ENCODE results near the gene RBM12.

Gene RBM12

GRCh38 chr20:35660122-35660937 lies 4.4 kb downstream of the RBM12 start:
- no peak for DNase-seq (ENCODE audit: low spot score)
- FAIRE-seq, result no peak

DNA sequence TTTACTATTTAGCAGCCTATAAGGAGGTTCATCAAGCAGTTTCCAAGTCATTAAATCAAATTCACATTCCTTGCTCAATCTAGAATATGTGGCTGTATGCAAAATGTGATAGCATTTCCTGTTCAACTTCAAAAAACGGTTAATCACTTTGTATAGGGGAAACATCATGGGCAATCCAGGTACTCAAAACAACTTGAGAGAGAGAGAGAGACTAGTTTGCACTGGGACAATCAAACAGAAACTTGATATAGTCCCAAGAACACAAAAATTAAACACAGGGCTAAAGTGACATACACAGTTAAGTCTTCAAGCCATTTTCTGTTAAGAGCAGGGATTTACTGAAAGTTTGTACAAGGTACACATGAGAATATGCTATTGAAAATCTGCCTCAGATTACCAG lies 7.4 kb downstream of the RBM12 start:
- no peak for FAIRE-seq

DNA sequence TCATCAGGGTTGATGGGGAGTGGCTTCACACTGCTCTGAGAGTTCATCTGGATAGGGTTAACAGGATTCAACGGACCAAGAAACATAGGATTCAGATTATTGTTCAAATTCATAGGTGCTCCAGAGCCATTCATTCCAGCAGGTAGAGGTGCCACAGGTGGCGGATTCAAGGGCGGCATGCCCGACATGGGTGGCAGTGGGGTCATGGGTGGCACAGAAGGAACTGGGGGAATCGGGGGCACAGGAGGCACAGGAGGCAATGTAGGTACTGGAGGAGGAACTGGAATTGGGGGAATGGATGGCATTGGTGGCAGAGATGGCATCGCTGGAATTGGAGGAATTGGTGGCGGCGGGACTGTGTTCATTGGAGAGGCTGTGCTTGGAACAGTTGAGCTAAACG lies 10.3 kb downstream of the RBM12 start:
- no peak for FAIRE-seq
- no peak for DNase-seq (ENCODE audit: low spot score)

More for the DNA sequence above, 7.4 kb downstream of the RBM12 start:
- DNase-seq (ENCODE audit: low spot score), result no peak

- DNase-seq (ENCODE audit: low spot score), result no peak
- no peak for FAIRE-seq
These were observed 10.8 kb downstream of the RBM12 start for GRCh38 chr20:35653893-35654292.

GRCh38 chr20:35653430-35653734 lies 11.3 kb downstream of the RBM12 start:
- DNase-seq (ENCODE audit: low spot score) (no peak), FAIRE-seq (no peak)

GRCh38 chr20:35652641-35653429 lies 11.9 kb downstream of the RBM12 start:
- DNase-seq (ENCODE audit: low spot score), result no peak
- FAIRE-seq, result no peak

DNA sequence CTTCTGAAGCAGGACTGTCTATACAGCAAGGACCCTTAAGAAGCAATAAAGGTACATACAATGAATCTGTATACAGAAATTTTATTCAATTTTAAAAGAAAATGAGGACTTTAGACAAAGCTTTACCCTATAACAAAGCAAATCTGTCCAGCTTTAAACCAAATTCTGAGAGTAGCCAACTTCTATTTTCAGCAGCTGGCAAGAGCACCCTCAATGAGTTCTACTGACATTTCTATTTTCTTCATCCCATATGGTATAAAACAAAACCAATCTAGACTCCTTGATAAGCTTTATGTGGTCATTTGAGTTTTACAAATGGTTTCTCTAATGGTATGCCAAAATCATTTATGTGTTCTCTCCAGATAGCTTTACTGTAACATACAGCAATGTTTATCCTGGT lies 12.7 kb downstream of the RBM12 start:
- no peak for DNase-seq (ENCODE audit: low spot score)
- no peak for FAIRE-seq

DNA sequence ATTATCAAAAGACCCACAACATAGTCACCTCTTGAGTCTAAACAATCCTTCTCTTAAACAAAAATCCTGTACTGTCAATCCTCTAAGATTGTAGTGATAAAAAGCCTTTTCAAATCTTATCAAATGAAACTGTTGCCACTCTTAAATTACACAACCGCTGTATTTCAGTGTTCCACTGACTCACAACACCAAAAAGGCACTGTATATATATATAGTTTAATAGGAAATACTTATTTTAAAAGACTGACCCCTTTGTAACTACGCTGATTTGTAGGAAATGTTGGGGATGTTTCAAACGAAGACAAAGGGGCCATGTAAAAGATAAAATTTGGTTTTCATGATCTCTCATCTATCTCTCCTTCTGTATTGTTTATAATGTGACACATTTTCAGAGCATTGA lies 14.1 kb downstream of the RBM12 start:
- no peak for FAIRE-seq
- DNase-seq (ENCODE audit: low spot score), result no peak

- DNase-seq (ENCODE audit: low spot score), result no peak
- no peak for FAIRE-seq
These were observed 15.9 kb downstream of the RBM12 start for GRCh38 chr20:35648836-35649235.

- DNase-seq (ENCODE audit: low spot score), result no peak
- FAIRE-seq, result no peak
These were observed 19.9 kb downstream of the RBM12 start for GRCh38 chr20:35644806-35645205.

- no peak for FAIRE-seq
- no peak for DNase-seq (ENCODE audit: low spot score)
These were observed 21.7 kb downstream of the RBM12 start for GRCh38 chr20:35643045-35643444.

DNA sequence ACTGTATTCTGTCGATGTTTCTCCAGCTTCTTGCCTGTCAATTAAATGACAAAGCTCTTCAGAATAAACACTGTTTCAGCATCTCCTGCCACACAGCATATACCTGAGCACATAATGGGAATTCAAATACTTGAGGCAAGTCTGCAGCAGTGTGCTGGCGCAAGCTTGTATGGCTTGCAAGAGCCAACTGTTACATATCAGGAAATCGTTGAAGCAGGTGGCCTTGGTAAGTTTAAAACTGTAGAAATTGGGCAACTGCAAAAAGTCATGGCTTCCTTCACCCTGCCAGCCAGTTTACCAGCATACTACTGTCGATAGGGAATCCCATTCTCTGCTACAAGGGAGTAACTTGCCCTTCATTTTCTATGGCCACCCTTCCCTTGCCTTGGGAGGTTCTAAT lies 23.0 kb downstream of the RBM12 start:
- FAIRE-seq (no peak), DNase-seq (ENCODE audit: low spot score) (no peak)

DNA sequence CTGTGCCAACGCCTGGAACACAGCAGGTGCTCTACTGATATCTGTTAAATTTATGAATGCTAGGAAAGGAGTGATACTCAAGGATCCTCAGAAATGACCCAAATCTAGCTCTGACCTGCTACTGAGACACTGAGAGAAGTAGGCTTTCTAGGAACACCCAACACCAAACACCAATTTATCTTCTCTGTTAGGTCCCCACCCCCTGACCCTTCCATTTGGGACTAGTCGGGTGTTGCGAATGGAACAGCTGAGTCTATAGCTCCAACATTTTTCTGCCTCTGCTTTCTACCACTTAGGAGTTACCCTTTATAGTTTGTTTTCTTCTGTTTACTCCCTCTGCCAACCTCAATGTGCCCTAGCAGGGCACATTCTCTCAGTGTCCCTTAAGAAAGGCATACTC lies 24.0 kb downstream of the RBM12 start:
- FAIRE-seq (no peak), DNase-seq (ENCODE audit: low spot score) (no peak)

DNA sequence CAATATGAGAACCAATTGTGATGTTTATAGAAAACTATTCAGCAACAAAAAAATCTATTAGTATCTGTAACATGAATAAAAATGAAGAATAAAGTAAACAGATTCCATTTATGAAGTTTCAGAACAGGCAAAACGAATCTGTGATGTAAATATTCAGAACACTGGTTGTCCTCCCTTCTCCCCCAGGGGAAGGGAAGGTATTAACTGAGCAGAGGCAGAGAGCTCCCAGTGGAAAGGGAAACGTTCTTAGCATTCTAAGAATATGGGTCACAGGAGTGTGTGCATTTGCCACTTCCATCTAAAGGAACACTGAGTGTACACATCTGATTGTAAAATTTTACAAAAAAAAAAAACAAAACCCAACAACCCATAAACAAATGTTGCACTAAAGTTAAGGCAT lies 25.9 kb downstream of the RBM12 start:
- DNase-seq (ENCODE audit: low spot score) (no peak), FAIRE-seq (no peak)

DNA sequence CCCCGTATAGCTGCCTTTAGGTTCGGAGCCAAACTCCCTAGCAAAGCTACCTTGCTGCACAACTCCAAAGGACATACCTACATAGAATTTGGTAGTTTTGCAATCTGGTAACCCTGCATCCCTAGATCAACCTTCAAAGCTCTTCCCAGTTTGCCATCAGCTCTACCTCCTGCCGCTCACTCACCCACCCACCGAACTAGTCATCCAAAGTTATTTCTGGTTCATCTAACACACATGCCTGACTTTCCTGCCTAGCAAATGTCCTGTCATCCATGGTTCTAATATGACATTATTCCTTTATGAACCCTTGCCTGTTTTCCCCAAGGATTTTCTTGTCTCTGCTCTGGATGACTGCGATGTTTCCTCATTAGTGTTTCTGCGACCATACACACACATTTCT lies 27.4 kb downstream of the RBM12 start:
- DNase-seq (ENCODE audit: low spot score) (no peak), FAIRE-seq (no peak)

DNA sequence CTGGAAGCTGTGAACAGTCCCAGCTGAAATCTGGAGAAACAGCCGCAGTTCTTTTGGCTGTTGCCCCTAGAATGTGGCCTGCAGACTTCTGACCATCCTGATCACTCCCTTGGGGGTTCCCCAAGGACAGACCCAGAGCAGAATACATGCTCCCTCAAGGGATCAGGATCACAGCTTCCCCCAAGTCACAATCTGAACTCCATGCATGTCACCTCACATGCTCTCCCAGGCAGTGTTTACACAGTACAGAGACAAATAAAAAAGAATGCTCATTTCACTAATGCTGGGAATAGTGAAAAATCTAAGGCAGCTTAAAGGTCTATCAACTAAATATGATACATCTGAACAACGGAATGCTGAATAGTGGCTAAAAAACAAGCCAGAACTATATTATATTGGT lies 28.6 kb downstream of the RBM12 start:
- no peak for DNase-seq (ENCODE audit: low spot score)
- FAIRE-seq, result no peak

DNA sequence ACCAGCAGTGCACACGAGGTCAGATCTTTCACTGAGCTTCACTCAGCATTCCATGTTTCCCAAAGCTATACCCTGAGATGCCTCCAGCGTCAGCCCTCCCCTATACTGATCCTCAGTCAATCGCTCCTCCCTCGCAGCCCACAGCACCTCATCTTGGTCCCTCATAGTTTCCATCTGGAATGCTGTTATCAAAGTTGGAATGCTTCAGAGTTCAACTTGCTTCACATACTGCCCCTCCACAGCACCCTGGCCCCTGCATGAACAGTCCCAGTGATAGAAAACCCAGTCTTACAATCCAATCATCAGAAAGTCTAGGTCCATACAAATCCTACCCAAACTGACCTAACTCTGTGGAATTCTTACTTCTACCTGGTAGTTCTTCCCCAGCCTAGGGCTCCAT lies 29.0 kb downstream of the RBM12 start:
- no peak for FAIRE-seq
- DNase-seq (ENCODE audit: low spot score), result no peak

DNA sequence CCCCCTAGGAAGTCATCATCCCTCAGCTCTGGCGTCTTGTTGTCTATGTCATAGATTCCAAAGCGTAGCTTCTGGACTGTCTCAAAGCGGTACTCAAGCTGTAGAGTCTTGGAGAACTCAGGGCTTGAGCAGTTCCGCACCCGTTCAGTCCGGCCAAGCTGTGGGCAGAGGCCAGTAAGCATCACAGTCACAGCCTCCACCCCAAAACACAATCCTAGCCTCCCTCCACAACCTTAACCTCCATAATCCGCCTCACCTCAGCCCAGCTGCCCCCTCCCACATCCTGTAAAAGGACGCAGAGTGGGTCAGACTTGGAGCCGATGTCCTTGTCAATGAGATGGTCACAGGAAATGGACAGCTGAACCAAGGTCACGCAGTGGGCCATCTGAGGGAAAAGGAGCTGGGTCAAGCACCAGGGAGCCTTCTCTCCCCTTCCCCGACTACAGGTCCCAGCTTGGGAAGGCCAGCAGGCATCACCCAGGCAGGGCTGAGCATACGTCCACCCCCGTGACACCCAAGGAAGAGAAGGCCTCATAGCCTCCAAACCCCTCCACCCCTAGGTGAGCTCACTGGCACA lies 32.1 kb downstream of the RBM12 start:
- no peak for FAIRE-seq
- DNase-seq (ENCODE audit: low spot score), result no peak

- no peak for FAIRE-seq
- no peak for DNase-seq (ENCODE audit: low spot score)
These were observed 34.1 kb downstream of the RBM12 start for GRCh38 chr20:35630636-35631035.

- no peak for FAIRE-seq
- no peak for DNase-seq (ENCODE audit: low spot score)
These were observed 35.1 kb downstream of the RBM12 start for GRCh38 chr20:35629427-35630145.

GRCh38 chr20:35627121-35627520 lies 37.6 kb downstream of the RBM12 start:
- DNase-seq (ENCODE audit: low spot score) (no peak), FAIRE-seq (no peak)

DNA sequence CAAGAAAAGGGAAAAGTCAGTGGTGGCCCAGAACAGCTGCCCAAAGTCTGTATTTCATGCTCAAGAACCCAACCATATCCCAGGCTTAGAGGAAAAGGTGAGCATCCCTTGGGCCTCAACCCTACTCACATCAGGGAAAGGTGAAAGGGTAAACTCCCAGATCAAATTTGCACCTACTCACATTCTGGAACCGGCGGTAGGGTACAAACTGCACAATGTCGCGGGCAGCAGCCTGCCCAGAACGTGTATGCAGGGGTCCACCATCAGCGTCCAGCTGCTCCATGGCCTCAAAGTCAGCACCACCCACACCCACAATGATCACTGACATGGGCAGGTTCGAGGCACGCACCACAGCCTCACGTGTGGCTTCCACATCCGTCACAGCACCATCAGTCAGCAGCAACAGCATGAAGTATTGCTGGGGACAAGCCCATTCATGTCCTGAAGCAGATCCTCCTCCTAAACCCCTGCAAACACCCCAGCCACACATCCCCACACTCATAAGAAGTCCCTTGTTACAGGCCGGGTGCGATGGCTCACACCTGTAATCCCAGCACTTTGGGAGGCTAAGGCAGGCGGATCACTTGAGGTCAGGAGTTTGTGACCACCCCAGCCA lies 38.2 kb downstream of the RBM12 start:
- DNase-seq (ENCODE audit: low spot score) (no peak), FAIRE-seq (no peak)
